Endothelial cell (in vitro differentiated cells): ENCODE measurements around the gene PTPRN2. TPM values are rescaled to one million over a fixed set of nuclear protein-coding genes. Genes with fewer than 3 reads are reported as not detected.

Experiments used
- DNase-seq: peaks from one replicate; pipeline ENCODE4 v3.0.0; 2021; ENCODE audit warnings: low spot score
- H3K27ac Mint-ChIP-seq: one replicate; pipeline ENCODE4 v1.8.0; 2021; ENCODE audit warnings: mixed read lengths, inconsistent platforms; ENCODE audit not compliant: unreplicated experiment
- H3K27me3 Mint-ChIP-seq: one replicate; pipeline ENCODE4 v1.8.0; 2021; ENCODE audit warnings: mild to moderate bottlenecking, moderate library complexity, mixed read lengths, inconsistent platforms; ENCODE audit not compliant: unreplicated experiment
- H3K36me3 Mint-ChIP-seq: one replicate; pipeline ENCODE4 v1.8.0; 2021; ENCODE audit warnings: mild to moderate bottlenecking, low read depth, mixed read lengths, inconsistent platforms; ENCODE audit not compliant: unreplicated experiment
- H3K4me1 Mint-ChIP-seq: one replicate; pipeline ENCODE4 v1.8.0; 2021; ENCODE audit warnings: mild to moderate bottlenecking, mixed read lengths, inconsistent platforms; ENCODE audit not compliant: unreplicated experiment
- H3K4me3 Mint-ChIP-seq: one replicate; pipeline ENCODE4 v1.8.0; 2021; ENCODE audit warnings: mild to moderate bottlenecking, mixed read lengths, inconsistent platforms; ENCODE audit not compliant: unreplicated experiment
- H3K9me3 Mint-ChIP-seq: one replicate; pipeline ENCODE4 v1.8.0; 2021; ENCODE audit warnings: mixed read lengths, inconsistent platforms; ENCODE audit not compliant: unreplicated experiment
- total RNA-seq: library from RNA; stranded (reverse); fragmentation: NEBNext Ultra II Directional; extraction: Animal tissue kit (Norgen Biotek cat#: 25700); gene quantifications from one replicate; pipeline ENCODE4 v1.2.1, GENCODE V29; 2021; ENCODE audit not compliant: unreplicated experiment
- TF ChIP-seq, protein P1 (sequence below): fragments of 200-600 bp; sonication (generic); IDR thresholded peaks from one replicate; pipeline ENCODE4 v1.5.0; 2021; ENCODE audit warnings: antibody characterized with exemption; ENCODE audit not compliant: unreplicated experiment

PTPRN2 gene
- total RNA-seq, 1 donor from 2014 or later = 0.18 TPM

DNA sequence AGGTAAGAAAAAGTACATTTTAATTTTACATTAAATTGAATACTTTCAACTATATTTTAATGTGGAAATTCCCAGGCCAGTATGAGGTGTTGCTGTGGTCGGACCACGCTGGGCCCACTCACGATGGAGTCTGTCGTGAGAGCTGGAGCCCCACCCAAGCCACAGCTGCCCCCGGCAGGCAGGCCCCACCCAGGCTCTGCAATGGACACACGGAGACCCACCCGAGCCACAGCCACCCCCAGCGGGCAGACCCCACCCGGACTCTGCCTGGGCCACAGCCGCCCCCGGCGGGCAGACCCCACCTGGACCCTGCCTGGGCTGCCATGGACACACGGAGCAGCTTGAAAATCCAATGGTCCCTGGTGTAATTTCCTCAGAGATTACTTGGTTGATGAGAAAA is 141.3 kb downstream of the PTPRN2 start:
- no peak overlapping the region for H3K4me3 Mint-ChIP-seq
- no peaks in the 10 kb centered on the region for H3K4me1 Mint-ChIP-seq
- H3K27me3 Mint-ChIP-seq = peaks cover 20% of the 10 kb centered on the region
- H3K27ac Mint-ChIP-seq = no peak overlapping the region
- H3K36me3 Mint-ChIP-seq = peaks cover 31% of the 10 kb centered on the region
- H3K9me3 Mint-ChIP-seq = peaks cover 46% of the 10 kb centered on the region
- DNase-seq = no peak
- TF ChIP-seq, protein P1, sequence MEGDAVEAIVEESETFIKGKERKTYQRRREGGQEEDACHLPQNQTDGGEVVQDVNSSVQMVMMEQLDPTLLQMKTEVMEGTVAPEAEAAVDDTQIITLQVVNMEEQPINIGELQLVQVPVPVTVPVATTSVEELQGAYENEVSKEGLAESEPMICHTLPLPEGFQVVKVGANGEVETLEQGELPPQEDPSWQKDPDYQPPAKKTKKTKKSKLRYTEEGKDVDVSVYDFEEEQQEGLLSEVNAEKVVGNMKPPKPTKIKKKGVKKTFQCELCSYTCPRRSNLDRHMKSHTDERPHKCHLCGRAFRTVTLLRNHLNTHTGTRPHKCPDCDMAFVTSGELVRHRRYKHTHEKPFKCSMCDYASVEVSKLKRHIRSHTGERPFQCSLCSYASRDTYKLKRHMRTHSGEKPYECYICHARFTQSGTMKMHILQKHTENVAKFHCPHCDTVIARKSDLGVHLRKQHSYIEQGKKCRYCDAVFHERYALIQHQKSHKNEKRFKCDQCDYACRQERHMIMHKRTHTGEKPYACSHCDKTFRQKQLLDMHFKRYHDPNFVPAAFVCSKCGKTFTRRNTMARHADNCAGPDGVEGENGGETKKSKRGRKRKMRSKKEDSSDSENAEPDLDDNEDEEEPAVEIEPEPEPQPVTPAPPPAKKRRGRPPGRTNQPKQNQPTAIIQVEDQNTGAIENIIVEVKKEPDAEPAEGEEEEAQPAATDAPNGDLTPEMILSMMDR = no peak

DNA sequence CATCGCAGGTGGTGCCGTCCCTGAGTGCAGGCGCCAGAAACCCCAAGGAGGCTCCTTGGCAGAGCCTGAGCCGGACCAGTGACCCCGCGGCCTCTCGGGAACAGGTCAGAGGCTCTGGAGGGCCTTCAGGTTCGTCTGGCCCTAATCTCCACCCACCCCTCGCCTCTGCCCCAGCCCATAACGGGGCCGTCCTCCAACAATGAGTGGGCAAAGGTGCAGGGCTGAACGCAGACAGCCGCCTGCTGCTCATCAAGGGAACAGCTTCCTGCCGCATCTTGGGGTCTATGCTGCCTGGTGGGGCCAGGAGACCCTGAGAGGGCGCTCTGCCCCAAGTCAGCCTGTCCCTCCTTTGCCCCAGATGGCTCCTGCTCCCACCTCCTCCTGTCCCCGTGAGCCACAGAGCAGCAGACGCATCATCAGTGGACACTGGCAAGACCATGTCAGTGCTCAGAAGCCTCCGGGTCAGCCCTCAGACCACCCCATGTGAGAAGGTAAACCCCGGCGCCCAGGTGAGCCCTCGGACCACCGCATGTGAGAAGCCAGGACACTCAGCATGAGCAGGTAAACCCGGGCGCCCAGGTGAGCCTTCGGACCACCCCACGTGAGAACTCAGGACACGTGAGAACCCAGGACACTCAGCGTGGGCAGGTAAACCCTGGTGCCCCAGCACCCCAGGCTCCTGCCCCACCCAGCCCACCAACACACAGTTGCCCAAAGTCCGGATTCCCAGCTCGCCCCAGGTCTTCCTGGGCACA is 142.0 kb downstream of the PTPRN2 start:
- Mint-ChIP-seq H3K36me3 (peaks cover 32% of the 10 kb centered on the region), H3K27ac (no peak overlapping the region), H3K4me1 (no peaks in the 10 kb centered on the region), H3K9me3 (peaks cover 46% of the 10 kb centered on the region), H3K4me3 (no peak overlapping the region), H3K27me3 (peaks cover 24% of the 10 kb centered on the region)
- DNase-seq = no peak
- TF ChIP-seq, protein P1 = no peak

DNA sequence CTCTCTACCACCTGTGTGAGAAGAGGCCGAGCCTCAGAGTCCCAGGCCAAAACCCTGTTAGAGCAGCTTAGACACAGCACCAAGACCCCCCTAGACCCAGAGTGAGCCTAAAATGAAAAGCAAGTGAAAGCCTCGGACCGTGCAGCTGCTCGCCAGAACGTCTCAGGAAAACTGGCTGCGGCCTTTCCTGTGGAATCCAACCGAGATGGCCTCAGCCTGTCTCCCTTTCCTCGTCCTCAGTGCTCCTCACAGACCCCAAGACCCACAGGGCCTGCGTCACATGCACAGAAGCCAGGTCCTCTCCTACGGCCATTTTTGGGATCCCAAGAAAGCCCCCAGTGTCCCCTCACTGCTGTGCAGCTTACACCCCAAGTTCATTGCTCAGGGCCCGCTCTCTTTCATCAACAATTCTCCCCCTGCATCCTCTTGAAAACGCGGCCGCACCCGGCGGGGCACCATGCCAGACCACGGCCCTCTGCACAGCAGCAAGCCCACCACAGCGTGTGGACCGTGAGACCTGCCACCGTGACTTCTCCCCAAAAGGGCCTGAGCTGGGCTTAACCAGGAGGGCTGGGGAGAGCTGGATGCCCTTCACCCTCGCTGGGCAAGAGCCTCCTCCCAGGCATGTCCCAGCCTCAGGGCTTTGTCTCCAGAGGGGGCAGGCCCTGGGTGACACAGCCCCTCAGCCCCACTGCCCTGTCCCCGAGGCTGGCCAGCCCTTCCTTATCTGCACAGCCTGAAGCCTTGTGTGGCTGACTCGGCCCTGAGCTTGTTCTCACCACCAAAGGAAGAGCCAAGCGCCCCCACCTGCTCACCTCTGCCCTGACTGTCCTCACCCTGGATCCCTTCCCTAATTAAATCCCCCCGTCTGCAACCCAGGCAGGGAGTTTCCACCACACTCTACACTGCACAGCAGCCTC is 142.9 kb downstream of the PTPRN2 start:
- TF ChIP-seq, protein P1 = no peak
- peaks cover 45% of the 10 kb centered on the region for H3K9me3 Mint-ChIP-seq
- no peak for DNase-seq
- peaks cover 33% of the 10 kb centered on the region for H3K36me3 Mint-ChIP-seq
- H3K4me1 Mint-ChIP-seq = no peaks in the 10 kb centered on the region
- no peak overlapping the region for H3K27ac Mint-ChIP-seq
- H3K4me3 Mint-ChIP-seq = no peak overlapping the region
- peaks cover 20% of the 10 kb centered on the region for H3K27me3 Mint-ChIP-seq

DNA sequence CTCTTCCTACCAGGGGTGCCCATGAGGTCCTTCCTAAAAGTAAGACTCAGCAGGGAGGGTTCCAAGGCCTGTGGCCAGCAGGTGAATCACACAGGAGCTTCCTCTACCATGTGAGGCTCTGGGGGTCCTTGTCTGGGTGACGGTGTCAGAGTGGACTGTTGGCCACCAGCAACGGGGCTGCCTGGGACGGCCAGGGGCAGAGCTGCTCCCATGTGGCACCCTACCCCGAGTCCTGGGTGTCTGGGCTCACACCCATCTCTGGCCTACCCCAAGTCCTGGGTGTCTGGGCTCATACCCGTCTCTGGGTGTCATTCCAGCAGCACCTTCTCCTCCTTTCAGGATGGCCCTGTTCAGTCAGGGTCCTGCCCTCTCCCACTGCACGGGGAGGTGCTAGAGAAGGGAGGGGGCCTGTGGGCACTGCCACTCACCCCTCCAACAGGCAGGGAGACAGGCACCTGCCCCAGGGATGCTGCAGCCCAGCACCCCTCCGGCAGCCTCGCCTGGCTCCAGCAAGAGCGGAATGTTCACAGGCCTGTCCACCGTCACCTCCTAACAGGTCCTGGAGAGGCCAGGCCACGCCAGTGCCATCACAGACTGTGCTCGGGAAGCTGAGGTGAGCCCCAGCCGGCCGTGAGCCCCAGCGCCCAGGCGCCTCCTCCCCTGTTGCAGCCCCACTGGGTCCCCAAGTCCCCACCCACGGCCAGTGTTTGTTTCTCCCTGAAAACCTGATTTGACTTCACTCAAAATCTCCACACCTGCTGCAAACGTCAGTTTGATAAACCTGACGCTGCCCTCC is 143.7 kb downstream of the PTPRN2 start:
- Mint-ChIP-seq H3K27ac (no peak overlapping the region), H3K9me3 (peaks cover 45% of the 10 kb centered on the region), H3K4me3 (no peak overlapping the region), H3K27me3 (peaks cover 21% of the 10 kb centered on the region), H3K36me3 (peaks cover 37% of the 10 kb centered on the region), H3K4me1 (no peaks in the 10 kb centered on the region)
- TF ChIP-seq, protein P1 = no peak
- DNase-seq = no peak
